Epithelial cell of proximal tubule (primary cell): ENCODE measurements around the gene FAM111B. TPM values are rescaled to one million over a fixed set of nuclear protein-coding genes. Genes with fewer than 3 reads are reported as not detected.
A peak's percentile ranks its signal among the peaks of the same experiment; 100 is the strongest.

ENCODE experiments used
- DNase-seq: peaks from one replicate; pipeline ENCODE4 v3.0.0-alpha.2; 2011; ENCODE audit warnings: low read depth
- H3K4me3 ChIP-seq: 2 replicates; pipeline ENCODE4 v1.5.1; 2011; ENCODE audit warnings: low read depth, mild to moderate bottlenecking, low read length
- CTCF ChIP-seq: conservative IDR thresholded peaks from 2 replicates; pipeline ENCODE4 v1.5.1; 2012; ENCODE audit warnings: low read depth, mild to moderate bottlenecking, low read length
- total RNA-seq: library from RNA; depleted of rRNA; stranded (reverse); fragments of >200 nt; gene quantifications from 2 replicates; pipeline ENCODE4 v1.2.3, GENCODE V29; 2015

The FAM111B gene
- total RNA-seq, 1 donor from 2014 or later = 16.5 TPM

GRCh38 chr11:59154610-59155009 is 47.6 kb downstream of the FAM111B start:
- no peak for DNase-seq
- no peak for TF ChIP-seq CTCF
- H3K4me3 ChIP-seq = no peak overlapping the region

DNA sequence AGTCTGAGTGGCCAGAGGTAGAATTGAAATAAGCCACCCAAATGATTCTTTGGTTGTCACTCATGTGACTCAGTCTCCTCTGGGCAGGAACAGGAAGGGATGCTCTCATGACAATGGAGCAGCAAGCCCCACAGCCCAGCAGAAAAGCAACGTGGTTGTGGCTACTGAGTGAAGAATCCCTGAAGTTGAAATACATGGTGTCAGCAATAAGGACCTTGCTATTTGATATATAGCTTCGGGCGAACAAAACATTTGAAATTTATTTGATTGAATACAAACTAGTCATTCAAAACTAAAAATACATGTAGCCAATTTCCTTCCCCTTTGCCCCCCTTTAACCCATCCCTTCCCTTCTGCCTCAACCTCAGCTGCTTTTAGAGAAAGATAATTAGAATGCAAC is 50.4 kb downstream of the FAM111B start:
- no peak for DNase-seq
- TF ChIP-seq CTCF = no peak
- no peak overlapping the region for H3K4me3 ChIP-seq

DNA sequence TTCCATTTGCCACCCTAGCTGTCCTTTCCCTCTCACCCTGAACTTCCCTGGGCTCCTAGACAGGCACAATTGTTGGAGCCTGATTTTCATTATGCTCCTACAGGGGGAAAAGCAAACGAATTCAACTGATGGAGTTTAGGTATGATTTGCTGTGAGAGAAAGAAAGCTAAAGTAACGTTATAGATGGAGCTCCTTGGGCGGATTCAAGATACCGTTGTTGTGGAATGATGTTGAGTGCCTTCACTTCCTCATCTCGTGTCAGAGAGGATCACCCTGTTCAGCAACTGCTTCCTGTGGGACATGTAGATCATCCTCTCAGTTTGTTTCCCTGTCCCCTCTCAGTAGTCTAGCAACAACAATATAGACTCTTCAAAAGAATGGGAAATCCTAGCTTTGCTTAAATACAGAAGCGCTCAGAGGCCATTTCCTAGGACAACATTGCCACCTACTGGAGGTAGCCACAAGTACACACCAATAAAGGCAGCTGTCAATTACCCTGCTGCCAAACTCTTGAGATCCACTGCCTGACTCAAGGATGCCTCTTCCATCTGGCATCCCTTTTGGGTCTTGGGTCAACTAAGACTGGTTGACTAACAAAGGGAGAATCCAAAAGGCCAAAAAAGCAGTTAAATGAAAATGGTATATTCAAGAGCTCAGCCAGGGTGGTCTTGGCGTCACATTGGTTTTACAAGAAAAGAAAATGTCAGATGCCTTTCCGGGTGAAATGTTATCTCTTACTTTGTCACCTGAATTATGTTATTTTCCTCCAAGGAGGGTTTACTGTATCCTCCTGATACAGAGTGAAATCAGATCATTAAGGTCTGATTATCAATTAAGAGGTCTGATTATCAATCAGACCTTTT is 51.4 kb downstream of the FAM111B start:
- no peak for DNase-seq
- peak; percentile 83 for TF ChIP-seq CTCF
- H3K4me3 ChIP-seq = no peak overlapping the region

DNA sequence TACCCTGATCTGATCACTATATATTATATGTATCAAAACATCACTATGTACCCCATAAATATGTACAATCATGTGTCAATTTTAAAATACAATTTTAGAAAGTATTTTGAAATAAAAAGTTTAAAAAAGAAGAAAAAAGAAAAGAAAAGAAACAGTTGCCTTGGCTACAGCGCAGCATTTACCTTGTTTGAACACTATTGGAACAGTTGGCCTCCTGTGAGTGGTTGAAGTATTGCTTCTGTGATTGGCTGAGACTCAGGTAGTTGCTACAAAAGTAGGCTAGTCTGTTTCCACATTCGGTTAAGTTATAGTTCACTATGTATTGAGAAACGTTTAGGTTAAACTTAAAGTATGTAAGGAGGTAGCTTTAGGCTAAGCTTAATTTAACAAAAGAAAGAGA is 57.0 kb downstream of the FAM111B start:
- no peak for TF ChIP-seq CTCF
- DNase-seq = no peak
- no peak overlapping the region for H3K4me3 ChIP-seq

DNA sequence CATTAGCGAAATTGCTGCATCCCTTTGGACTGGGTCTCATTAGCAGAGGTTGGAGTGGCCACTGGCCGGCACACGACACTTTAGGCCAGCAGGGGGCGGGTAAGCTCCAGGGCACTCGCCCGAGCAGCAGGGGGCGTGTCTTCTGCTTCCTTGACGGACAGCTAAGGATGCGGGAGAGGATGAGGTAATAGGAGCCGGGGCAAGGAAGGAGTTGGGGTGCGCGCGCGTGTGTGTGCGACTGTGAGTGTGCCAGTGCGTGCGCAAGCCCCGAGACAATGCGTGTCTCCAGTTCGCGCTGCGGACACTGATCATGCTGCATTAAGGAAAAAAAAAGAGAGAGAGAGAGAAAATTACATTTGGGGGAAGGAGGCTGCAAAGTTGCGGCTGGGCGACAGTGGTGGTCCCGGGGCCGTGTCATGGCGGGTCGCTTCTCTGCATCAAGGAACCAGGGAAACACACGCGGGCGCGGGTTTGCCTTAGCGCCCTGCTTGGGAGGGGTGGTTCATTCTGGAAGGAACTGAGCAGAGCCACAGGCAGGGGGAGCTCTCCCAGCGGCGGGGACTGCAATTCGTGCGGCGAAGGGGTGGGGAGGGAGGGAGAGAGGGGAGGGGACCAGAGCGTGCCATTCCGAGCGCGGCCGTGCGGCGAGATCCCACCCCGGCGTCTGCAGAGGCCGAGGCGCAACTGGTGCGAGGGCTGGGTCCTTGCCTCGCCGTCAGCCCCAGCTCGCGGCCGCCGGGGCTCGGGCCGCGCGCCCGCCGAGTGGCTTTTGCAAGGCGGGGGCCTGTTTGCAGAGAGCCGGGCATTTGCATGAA is 64.7 kb downstream of the FAM111B start, which contains the start of gene DTX4:
Gene DTX4, plus strand, starts transcription at position 625 of the 815 bp plus-strand sequence. CDS start 464 bp downstream, outside the sequence.
- TF ChIP-seq CTCF = peak; percentile 70
- DNase-seq = peak; percentile 18
- H3K4me3 ChIP-seq = peak within 1 kb of the TSS; percentile 69

- H3K4me3 ChIP-seq = peak overlapping the region; percentile 69
- DNase-seq = no peak
Observed at GRCh38 chr11:59172345-59173079, 65.5 kb downstream of the FAM111B start.

More at GRCh38 chr11:59172345-59173079, 65.5 kb downstream of the FAM111B start:
- TF ChIP-seq CTCF = no peak
